Natural killer cell (primary cell): Measurements from ENCODE around the gene DYSF. TPM values are rescaled to one million over a fixed set of nuclear protein-coding genes. Genes with fewer than 3 reads are reported as not detected.

Experiments used
- ATAC-seq, 3 donors: fragments of 150-1000 bp in 2 of 3; fragments of 200-7000 bp in 1 of 3; cut with Tn5 transposase; 1 replicate in 1 of 3; 2 replicates in 2 of 3; pipeline ENCODE4 v1.10.0; 2021; ENCODE audit warnings: mild to moderate bottlenecking in 2 of 3, moderate library complexity in 2 of 3
- DNase-seq, 2 donors: peaks; one replicate each; pipeline versions ENCODE4 v3.0.0 to v3.0.0-alpha.2; 2013 to 2021; ENCODE audit warnings: mixed read lengths in 1 of 2
- H3K27ac ChIP-seq: one replicate; pipeline ENCODE4 v1.5.1; 2013; ENCODE audit warnings: mild to moderate bottlenecking, low read length
- H3K27me3 ChIP-seq: one replicate; pipeline ENCODE4 v1.6.1; 2013; ENCODE audit warnings: low read length; ENCODE audit not compliant: control insufficient read depth, insufficient read depth
- H3K36me3 ChIP-seq: one replicate; pipeline ENCODE4 v1.6.1; 2013; ENCODE audit warnings: low read length; ENCODE audit not compliant: control insufficient read depth, insufficient read depth
- H3K4me1 ChIP-seq: one replicate; pipeline ENCODE4 v1.6.1; 2013; ENCODE audit warnings: low read length; ENCODE audit not compliant: control insufficient read depth, insufficient read depth
- H3K4me3 ChIP-seq: one replicate; pipeline ENCODE4 v1.5.1; 2013; ENCODE audit warnings: low read length
- H3K9me3 ChIP-seq: one replicate; pipeline ENCODE4 v1.6.1; 2013; ENCODE audit warnings: low read length; ENCODE audit not compliant: control insufficient read depth, insufficient read depth
- H3K27ac Mint-ChIP-seq, 2 donors: one replicate each; pipeline ENCODE4 v1.8.0; 2022; ENCODE audit warnings: mild to moderate bottlenecking in 2 of 2, mixed read lengths in 2 of 2, moderate library complexity in 1 of 2
- H3K27me3 Mint-ChIP-seq, 2 donors: one replicate each; pipeline ENCODE4 v1.8.0; 2022; ENCODE audit warnings: low read depth in 2 of 2, mixed read lengths in 2 of 2
- H3K36me3 Mint-ChIP-seq: one replicate; pipeline ENCODE4 v1.8.0; 2022; ENCODE audit warnings: mixed read lengths
- H3K4me1 Mint-ChIP-seq, 2 donors: one replicate each; pipeline ENCODE4 v1.8.0; 2022; ENCODE audit warnings: mixed read lengths in 2 of 2
- H3K4me3 Mint-ChIP-seq: one replicate; pipeline ENCODE4 v1.8.0; 2022; ENCODE audit warnings: mild to moderate bottlenecking, moderate library complexity, mixed read lengths
- H3K9me3 Mint-ChIP-seq, 2 donors: one replicate each; pipeline ENCODE4 v1.8.0; 2022; ENCODE audit warnings: mixed read lengths in 2 of 2
- WGBS: methylation state at CpG from one replicate; pipeline ENCODE4 v1.1.7; 2013; ENCODE audit warnings: missing lambda C conversion rate; ENCODE audit not compliant: insufficient coverage; 5-methylcytosine and 5-hydroxymethylcytosine counted together
- intact Hi-C: fragments of 100-400 bp; cut with micrococcal nuclease; formaldehyde crosslinking; loops from one replicate; pipeline ENCODE4 v1.14.2; 2022
- total RNA-seq, 4 donors: library from RNA; stranded (reverse); fragments of 120-200 nt in 1 of 4; gene quantifications; one replicate each; pipeline versions ENCODE4 v1.2.3 to v1.2.4, GENCODE V29; 2013 to 2022
- TF ChIP-seq, protein P1 (sequence below): fragments of 200-600 bp; IDR thresholded peaks from one replicate; pipeline ENCODE4 v1.8.0; 2022; ENCODE audit warnings: antibody characterized with exemption

Gene DYSF
- total RNA-seq, 3 donors from 2014 or later (not counting 1 experiment from before 2014, with no cell fraction given), result 11.4 to 19.5 (median 12.4) TPM

GRCh38 chr2:71689393-71689792 lies 236.0 kb downstream of the DYSF start:
- H3K9me3 ChIP-seq, result no peaks in the 10 kb centered on the region
- WGBS, result 67% methylated on average over 1 of the region's 2 CpGs
- peaks cover 0 to 4% of the 10 kb centered on the region in 2 donors for H3K27me3 Mint-ChIP-seq

DNA sequence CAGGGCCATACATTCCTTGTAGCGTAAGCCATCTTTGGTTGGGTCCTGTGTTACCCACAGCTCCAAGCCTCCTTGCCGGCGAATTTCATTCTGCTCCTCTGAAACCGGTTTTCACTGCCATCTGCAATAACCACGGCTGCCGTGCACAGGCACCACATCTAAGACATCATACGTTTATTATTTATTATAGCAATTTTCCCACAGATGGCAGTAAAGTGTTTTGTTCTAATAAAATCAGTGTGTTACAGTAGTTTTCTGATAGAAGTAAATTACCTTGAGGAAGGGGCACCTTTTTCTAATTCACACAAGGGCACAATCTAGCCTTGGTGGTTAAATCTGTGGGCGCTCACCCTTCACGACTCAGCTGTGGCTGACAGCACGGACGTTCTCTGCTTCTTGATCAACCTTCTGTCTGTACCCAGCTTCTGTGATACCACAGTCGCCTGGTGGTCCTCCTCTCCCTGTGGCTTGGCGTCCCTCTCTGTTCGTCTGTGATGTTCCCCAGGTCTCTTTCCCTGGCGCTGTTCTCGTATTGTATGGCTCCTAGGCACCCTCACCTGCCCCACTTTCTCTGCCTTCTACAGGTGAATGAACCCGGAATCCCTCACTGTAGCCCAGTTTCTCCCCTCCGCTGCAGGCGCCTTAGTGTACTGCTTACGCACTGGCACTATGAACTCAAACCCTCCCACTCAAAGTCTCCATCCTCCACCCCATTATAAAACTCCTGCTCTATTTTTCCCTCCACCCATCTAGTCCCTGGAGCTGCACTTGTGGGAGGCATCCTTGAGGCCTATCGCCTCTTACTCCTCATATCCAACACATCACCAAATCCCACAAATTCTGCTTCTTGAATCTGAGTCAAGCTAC lies 236.8 kb downstream of the DYSF start:
- Histone ChIP-seq H3K4me1 (no peaks in the 10 kb centered on the region), H3K9me3 (no peaks in the 10 kb centered on the region), H3K27me3 (no peaks in the 10 kb centered on the region), H3K4me3 (no peak overlapping the region), H3K36me3 (no peaks in the 10 kb centered on the region), H3K27ac (no peak overlapping the region)
- intact Hi-C loops, result no loop called here
- H3K9me3 Mint-ChIP-seq, result no peaks in the 10 kb centered on the region
- TF ChIP-seq, protein P1, sequence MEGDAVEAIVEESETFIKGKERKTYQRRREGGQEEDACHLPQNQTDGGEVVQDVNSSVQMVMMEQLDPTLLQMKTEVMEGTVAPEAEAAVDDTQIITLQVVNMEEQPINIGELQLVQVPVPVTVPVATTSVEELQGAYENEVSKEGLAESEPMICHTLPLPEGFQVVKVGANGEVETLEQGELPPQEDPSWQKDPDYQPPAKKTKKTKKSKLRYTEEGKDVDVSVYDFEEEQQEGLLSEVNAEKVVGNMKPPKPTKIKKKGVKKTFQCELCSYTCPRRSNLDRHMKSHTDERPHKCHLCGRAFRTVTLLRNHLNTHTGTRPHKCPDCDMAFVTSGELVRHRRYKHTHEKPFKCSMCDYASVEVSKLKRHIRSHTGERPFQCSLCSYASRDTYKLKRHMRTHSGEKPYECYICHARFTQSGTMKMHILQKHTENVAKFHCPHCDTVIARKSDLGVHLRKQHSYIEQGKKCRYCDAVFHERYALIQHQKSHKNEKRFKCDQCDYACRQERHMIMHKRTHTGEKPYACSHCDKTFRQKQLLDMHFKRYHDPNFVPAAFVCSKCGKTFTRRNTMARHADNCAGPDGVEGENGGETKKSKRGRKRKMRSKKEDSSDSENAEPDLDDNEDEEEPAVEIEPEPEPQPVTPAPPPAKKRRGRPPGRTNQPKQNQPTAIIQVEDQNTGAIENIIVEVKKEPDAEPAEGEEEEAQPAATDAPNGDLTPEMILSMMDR, result no peak
- DNase-seq (no peak), ATAC-seq (no peak)
- WGBS, result 90% methylated on average over 20 of the region's 21 CpGs
- no peak overlapping the region for H3K4me3 Mint-ChIP-seq
- no peaks in the 10 kb centered on the region for H3K36me3 Mint-ChIP-seq
- H3K27ac Mint-ChIP-seq, result no peak overlapping the region
- H3K27me3 Mint-ChIP-seq, result peaks cover 0 to 4% of the 10 kb centered on the region in 2 donors
- no peaks in the 10 kb centered on the region for H3K4me1 Mint-ChIP-seq

More at GRCh38 chr2:71689393-71689792, 236.0 kb downstream of the DYSF start:
- Mint-ChIP-seq H3K9me3 (no peaks in the 10 kb centered on the region), H3K36me3 (no peaks in the 10 kb centered on the region), H3K4me1 (no peaks in the 10 kb centered on the region), H3K27ac (no peak overlapping the region), H3K4me3 (no peak overlapping the region)
- no peaks in the 10 kb centered on the region for H3K36me3 ChIP-seq
- H3K4me3 ChIP-seq, result no peak overlapping the region
- no peaks in the 10 kb centered on the region for H3K27me3 ChIP-seq
- H3K4me1 ChIP-seq, result no peaks in the 10 kb centered on the region
- ATAC-seq, result no peak
- H3K27ac ChIP-seq, result no peak overlapping the region
- no peak for DNase-seq
- intact Hi-C loops, result no loop called here
- TF ChIP-seq, protein P1, result no peak

DNA sequence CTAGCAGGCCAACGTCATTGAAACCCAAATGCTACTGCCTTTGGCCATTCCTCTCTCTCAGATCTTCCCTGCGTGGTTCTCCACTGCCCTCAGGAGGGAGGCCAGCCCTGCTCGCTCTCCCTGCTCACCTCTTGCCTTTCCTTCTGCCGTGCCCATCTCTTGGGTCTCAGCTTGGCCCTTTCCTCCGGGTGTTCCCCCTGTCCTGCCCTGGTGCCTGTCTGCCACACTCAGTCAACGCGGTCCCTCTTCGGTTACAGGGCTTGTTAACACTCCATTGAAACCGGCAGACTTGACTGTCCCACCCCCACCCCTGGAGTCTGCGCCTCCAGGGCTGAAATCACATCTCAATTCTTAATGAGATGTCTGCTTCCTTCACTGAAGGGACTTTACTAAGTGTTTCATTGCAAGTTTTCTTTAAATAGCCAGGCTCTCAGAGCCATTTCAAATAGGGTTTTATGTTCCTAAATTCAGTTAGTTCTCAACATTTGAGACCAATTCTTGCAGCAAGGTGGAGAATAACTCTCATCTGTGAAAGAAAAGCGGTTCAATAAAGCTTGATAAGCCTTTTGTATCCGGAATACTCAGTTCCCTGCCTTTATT lies 237.6 kb downstream of the DYSF start:
- intact Hi-C loops, result no loop called here
- Histone ChIP-seq H3K4me1 (no peaks in the 10 kb centered on the region), H3K9me3 (no peaks in the 10 kb centered on the region), H3K27me3 (no peaks in the 10 kb centered on the region), H3K4me3 (no peak overlapping the region), H3K27ac (no peak overlapping the region), H3K36me3 (no peaks in the 10 kb centered on the region)
- no peak overlapping the region for H3K27ac Mint-ChIP-seq
- 76% methylated on average over 12 of the region's 12 CpGs for WGBS
- ATAC-seq (no peak), DNase-seq (no peak)
- H3K4me1 Mint-ChIP-seq, result no peaks in the 10 kb centered on the region
- no peak overlapping the region for H3K4me3 Mint-ChIP-seq
- no peaks in the 10 kb centered on the region for H3K9me3 Mint-ChIP-seq
- H3K27me3 Mint-ChIP-seq, result peaks cover 0 to 4% of the 10 kb centered on the region in 2 donors
- TF ChIP-seq, protein P1, result no peak
- no peaks in the 10 kb centered on the region for H3K36me3 Mint-ChIP-seq
